Stimulated activated CD4-positive, alpha-beta T cell treated with anti-CD3 and anti-CD28 coated beads, Interleukin-15, amount 100 ng/mL, for 48 hours (primary cell): Measurements from ENCODE around the gene CASP8.
"Not testable (repeated sequence)": the region's sequence is repeated elsewhere in the genome, so short reads cannot be mapped to it uniquely, and the experiment has no call there.

Experiments
- DNase-seq, 2 donors: peaks; one replicate each; pipeline ENCODE4 v3.0.0-alpha.2; 2020; ENCODE audit warnings: low read depth in 2 of 2

CASP8 gene

DNA sequence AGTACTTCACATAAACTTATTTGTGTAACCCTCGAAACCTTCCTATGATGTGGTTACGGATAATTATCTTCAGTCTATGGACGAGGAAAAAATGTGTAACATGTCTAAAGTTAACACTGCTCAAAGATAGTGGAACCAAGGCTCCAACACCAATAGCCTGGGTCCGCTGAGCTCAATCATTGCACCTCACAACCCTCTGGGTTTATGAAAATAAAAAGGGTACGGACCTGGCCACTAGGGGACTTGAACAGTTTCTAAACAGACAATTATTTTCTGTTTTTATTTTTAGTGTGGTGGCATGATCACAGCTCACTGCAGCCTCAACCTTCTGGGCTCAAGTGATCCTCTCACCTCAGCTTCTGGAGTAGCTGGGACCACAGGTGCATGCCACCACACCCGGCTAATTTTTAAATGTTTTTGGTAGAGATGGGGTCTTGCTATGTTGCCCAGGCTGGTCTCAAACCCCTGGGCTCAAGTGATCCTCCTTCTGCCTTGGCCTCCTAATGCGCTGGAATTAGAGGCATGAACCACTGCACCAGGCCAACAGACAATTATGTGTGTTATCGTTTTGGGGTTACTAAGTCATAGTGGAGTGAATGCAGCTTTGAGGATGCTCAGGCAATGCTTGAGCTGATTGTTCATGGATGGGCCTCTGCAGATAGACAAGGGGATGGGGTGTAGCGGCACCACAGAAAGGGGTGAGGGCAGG lies 10.1 kb downstream of the CASP8 start:
- no peak for DNase-seq

DNA sequence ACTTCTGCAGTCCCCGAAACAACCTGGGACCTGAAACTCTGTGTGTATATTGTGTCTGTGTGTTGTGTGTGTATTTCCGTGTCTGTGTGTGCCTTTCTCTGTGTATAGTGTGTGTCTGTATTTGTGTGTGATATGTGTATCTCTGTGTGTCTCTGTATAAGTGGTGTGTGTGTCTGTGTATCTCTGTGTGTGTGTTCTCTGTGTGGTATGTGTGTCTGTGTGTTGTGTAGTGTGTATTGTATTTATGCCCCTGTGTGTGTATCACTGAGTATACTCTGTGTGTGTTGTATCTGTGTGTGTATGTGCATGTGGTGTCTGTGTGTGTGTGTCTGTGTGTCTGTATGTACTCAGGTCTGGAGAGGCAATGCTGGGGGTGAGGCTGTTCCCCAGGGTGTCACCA lies 11.6 kb downstream of the CASP8 start:
- no peak for DNase-seq

DNA sequence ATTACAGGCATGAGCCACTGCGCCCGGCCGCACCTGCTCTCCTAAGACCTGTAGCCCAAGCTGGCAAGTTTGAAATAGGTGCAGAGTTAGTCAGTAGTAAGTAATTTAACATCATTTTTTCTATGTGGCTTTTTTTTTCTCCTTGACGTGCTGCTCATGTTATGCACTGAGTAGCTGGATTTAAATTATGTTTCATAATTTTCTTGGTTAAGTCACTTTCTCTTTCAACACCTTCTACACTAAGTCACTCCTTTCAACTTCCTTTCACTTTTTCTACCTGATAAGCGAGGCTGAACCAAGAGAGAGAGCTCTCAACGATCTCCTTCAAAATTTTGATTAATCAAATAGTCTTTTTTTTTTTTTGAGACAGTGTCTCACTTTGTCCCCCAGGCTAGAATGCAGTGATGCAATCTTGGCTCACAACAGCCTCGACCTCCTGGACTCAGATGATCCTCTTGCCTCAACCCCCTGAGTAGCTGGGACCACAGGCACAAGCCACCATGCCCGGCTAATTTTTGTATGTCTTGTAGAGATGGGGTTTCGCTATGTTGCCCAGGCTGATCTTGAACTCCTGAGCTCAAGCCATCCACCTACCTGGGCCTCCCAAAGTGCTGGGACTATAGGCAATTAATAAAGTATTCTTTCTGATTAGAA lies 13.1 kb downstream of the CASP8 start:
- no peak for DNase-seq

DNA sequence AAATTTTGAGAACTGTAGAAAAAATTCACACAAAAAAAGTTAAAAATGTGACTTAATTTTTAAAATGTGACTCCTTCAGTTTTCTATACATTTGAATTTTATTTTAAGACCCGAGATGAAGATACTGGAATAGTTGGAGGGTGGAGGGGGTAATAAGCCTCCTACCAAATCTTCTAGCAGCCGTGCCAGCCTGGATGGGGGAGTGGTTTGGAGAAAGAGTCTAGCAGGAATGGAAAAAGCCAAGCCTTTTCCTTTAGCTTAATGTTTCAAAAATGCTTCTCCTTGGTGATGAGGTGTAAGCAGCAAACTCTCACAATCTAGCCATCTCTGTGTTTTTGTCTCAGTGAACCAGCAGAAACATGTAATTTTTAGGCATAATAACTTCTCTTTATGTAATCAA lies 14.7 kb downstream of the CASP8 start:
- no peak for DNase-seq

DNA sequence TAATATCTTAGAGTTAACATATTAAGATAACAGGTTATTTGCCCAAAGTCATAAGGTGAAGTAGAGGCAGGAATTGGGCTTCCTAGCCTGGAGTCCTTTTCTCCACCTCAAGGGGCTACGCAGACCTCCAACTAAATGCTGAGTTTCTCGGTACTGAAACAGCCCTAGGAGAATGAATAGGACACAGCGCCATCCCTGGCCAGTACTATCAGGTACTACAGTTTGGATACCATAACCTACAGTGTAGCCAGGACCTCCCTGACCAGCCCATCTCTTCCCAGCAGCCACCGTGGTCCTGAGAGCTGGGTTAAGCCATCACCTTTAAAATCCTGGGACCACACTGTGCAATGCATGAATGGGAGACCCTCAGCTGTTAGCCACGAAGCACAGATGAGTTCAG lies 15.7 kb downstream of the CASP8 start:
- no peak for DNase-seq

DNA sequence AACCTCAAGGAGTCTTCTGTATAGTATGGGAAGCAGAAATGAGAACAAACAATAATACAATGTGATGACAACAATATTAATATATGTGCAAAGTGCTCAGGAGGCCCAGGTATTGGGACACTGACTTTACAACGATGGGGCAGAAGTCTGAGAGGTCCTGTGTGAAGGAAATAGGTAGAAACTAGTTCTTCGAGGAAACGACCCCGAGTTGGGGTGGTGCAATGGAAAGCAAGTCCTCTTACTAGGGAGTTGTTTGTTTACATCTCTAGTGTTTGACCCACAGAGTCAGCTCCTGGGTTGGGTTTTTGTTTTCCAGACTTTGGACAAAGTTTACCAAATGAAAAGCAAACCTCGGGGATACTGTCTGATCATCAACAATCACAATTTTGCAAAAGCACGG lies 16.2 kb downstream of the CASP8 start:
- DNase-seq = no peak

DNA sequence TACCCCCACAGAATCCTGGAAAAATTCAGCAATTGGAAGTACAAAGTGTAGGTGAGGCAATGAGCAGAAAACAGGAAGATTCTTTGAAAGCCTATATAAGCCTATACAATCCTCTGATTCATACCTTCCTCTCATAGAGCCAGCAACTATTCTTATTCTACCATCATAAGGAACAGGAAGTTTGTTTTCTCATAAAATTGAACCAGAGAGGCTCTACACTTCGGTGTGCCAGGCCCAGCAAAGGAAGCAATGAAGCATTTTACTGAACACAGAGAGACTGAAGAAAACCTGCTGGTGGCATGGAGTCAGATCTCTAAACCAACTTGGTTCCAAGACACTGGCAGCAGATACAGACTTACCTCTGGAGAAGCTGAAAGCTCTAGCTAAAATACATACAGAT lies 18.7 kb downstream of the CASP8 start:
- no peak for DNase-seq

DNA sequence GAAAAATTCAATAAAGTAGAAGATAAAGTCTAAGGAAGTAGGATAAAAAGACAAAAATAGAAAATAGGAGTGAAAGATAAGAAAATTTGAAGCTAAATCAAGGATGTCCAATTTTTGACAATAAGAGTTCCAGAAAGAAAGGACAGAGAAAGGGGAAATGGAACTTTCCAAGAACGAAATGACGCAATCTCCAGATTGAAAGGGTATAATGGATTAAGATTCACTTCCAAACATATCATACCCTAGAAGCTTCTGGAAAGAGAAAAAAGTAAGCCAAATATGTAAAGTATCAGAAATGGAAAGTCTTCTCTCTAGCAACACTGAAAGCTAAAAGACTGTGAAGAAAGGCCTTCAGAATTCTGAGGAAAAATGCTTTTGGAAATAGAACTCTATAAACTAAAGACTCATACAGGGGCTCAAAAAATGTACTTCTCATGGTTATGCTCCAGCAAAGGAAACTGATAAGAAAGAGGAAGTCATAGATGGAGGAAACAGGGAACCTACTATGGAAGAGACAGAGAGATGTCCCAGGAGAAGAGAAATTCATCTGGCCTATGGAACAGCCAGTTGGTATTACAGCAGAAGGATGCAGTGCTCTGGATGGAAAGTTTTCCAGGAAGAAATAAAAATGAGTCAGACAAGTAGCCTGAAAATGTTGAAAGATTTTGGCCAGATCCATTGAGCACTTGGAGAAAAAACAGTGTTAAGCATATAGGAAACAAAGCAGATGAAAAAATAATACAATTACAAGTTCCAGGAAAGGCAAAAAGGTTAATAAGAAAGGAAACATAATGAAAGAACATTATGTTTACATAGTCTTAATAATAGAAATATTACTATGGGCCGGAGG lies 20.1 kb downstream of the CASP8 start:
- no peak for DNase-seq

DNA sequence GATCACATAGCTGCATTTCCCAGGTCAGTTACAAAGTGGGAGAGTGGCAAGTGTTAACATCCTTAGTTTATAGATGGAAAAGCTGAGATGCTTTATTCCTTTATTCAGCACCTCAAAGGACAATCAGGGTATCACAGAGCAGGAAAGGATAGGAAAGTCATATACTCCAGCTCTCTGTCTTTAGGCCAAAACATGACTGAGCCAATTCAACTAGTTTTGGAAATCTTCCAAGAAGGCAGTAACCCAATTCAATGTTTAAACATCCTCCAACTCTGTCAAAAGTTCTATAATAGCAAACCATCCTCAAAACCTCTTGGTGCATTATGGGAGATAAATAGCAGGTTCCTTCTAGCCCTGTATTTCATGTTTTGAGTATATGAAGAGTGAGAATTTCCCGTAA lies 25.2 kb downstream of the CASP8 start:
- DNase-seq = no peak

DNA sequence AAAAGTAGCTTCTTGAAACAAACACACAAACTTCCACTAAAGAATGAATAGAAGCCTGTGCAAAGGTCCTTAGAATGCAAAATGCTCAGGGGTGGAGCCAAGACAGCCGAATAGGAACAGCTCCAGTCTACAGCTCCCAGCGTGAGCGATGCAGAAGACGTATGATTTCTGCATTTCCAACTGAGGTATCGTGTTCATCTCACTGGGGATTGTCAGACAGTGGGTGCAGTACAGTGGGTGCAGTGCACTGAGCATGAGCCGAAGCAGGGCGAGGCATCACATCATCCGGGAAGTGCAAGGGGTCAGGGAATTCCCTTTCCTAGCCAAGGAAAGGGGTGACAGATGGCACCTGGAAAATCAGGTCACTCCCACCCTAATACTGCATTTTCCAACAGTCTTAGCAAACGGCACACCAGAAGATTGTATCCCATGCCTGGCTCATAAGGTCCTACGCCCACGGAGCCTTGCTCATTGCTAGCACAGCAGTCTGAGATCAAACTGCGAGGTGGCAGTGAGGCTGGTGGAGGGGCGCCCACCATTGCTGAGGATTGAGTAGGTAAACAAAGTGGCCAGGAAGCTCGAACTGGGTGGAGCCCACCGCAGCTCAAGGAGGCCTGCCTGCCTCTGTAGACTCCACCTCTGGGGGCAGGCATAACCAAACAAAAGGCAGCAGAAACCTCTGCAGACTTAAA lies 30.3 kb downstream of the CASP8 start:
- not testable (repeated sequence) for DNase-seq

DNA sequence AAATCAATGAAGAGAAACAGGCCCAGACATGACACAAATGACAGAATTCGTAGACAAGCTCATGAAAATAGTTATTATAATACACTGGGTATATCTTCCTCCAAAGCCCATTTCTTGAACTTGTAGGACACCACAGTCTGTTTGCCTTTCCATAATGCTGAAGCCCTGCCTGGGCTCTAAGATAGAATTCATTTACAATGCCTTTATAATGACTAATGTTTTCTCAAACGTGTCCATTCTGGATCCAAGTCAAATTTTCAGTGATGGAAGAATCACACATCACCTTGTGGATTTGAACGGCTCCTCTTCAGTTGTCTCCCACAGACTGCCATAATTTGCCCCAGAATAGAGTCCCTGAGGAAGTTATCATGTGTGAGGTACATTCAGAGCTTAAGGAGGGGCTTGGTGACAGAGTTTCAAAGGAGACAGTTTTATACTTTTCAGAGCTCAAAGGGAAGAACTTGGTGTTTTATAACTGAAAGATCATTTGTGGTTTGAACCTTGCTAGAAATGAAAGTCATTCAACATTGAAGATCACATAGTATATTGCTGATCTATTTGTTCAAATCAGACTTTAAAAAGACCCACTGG lies 38.2 kb downstream of the CASP8 start:
- DNase-seq = no peak

DNA sequence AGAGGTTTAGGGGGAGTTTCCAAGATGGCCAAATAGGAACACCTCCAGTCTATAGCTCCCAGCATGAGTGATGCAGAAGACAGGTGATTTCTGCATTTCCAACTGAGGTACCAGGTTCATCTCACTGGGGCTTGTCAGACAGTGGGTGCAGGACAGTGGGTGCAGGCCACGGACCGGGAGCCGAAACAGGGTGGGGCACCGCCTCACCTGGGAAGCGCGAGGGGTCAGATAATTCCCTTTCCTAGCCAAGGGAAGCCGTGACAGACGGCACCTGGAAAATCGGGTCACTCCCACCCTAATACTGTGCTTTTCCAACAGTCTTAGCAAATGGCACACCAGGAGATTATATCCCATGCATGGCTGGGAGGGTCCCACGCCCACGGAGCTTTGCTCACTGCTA lies 39.6 kb downstream of the CASP8 start:
- DNase-seq = not testable (repeated sequence)

DNA sequence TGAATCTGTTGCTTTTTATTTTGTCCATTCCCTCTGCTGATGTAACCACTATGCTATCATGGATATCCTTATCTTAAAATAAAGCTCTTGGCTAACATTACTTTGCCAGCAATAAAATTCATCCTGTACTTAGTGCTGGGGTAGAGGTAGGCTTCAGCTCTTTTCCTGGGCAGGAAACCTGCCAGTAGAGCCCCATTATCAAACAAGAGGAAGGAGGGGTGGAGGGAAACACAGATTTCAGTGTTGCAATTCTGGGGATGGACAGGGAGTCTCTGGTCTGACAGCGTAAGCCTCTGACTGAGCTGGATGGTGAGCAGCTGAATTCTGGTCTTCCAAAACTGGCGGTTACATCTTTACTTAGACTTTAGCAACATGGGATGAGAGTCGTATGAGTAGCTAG lies 47.5 kb downstream of the CASP8 start:
- DNase-seq = no peak

DNA sequence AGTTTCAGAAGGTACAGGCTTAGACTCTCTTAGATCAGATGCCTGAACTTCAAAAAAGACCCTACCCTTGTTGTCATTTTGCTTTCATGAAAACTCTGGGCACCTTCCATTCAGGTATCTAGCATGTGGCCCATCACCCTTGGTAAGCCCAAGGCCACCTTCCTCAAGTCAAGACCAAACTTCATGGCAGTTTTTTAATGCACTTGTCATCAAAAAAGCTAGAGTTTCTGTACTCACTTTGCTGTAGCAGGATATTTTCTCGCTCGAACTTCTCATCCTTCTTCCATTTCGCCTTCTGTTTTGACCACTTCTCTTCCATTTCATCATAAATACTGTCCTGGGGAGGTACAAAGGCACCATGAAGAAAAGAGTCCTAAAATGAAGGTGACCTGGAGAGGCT lies 48.6 kb downstream of the CASP8 start:
- DNase-seq = no peak

DNA sequence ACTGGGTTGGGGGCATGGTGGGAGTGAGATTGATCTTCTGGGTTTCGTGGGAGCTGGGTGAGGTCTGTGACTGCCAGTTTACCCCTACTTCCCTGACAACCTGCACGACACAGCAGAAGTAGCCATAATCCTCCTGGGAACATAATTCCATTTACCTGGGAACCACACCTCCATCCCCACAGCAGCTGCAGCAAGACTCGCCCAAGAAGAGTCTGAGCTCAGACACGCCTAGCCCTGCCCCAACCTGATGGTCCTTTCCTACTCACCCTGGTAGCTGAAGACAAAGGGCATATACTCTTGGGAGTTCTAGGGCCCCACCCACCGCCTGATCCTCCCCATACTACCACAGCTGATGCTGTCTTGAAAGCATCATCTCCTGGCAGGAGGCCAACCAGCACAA lies 53.0 kb downstream of the CASP8 start:
- no peak for DNase-seq

DNA sequence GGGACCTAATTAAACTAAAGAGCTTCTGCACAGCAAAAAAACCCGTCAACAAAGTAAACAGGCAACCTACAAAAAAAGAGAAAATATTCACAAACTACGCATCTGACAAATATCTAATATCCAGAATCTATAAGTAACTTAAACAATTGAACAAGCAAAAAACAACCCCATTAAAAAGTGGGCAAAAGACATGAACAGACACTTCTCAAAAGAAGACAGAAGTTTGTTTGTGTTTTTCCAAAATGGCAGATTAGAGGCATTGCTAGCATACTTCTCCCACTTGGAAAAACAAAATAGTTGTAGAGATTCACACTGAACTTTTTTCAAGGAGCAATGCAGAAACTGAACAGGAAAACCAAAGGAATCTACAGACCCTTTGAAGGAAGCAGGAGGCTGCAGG lies 59.2 kb downstream of the CASP8 start:
- no peak for DNase-seq

DNA sequence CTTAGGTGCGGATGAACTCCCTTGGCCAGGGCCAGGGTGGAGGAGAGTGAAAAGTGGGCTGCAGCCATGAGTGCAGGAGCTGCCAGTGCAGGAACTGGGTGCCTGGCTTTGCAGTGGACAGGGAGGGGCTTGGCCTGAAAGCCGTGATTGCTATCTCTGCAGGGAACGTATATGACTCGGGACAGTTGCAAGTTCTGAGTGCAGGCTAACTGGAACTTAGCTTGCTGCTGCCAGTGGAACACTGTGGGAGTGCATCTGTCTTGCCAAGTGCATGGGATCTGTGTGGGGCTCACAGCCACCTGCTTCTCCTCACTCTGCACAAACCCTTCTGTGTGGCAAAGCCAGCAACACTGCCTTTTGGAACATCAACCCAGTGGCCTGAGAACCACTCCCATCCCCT lies 59.9 kb downstream of the CASP8 start:
- no peak for DNase-seq

DNA sequence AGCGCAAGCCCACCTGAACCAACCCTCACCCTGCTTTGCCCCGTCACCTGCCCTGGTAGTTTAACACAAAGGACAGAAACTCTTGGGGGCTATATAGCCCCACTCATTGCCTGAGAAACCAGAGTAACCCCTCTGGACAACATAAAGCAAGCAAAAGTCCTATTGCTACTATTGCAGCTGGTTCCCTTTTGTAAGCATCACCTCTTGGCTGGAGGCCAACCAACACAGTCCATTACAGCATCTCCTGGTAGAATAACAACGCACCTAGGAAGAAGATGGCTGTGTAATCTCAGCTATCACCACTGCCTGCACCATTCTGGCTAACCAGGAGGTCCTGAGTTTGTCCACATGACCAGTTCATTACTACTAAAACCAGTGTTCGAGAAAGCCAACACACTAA lies 60.4 kb downstream of the CASP8 start:
- no peak for DNase-seq

DNA sequence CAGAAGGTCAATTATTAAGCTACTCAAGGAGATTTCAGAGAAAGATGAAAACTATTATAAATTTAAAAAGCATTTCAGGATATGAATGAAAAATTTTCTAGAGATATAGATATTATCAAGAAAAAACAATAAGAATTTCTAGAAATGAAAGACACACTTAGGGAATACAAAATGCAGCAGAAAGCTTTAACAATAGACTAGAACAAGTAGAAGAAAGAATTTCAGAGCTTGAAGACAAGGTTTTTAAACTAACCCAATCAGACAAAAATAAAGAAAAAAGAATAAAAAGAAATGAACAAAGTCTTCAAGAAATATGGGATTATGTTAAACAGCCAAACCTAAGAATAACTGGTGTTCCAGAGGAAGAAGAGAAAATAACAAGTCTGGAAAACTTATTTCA lies 62.4 kb downstream of the CASP8 start:
- no peak for DNase-seq

DNA sequence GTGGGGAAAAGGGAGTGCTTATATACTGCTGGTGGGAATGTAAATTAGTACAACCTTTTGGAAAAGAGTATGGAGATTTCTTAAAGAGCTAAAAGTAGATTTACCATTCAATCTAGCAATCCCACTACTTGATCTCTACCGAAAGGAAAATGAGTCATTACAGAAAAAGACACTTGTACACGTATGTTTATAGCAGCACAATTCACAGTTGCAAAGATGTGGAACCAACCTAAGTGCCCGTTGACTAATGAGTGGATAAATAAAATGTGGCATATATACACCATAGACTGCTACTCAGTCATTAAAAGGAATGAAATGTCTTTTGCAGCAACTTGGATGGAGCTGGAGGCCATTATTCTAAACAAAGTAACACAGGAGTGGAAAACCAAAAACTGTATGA lies 67.3 kb downstream of the CASP8 start:
- DNase-seq = no peak

DNA sequence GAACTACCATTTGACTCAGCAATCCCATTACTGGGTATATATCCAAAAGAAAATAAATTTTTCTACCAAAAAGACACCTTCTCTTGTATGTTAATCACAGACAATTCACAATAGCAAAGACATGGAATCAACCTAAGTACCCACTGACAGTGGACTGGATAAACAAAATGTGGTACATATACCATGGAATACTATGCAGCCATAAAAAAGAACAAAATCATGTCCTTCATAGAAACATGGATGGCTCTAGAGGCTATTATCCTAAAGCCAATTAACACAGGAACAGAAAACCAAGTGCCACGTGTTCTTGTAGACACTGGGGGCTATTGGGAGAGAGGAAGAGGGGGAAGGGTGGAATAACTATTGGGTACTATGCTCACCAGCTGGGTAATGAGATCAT lies 69.1 kb downstream of the CASP8 start:
- DNase-seq = no peak
